K562 (cell line): ENCODE data around the gene CFAP70. TPM values are rescaled to one million over a fixed set of nuclear protein-coding genes. Genes with fewer than 3 reads are reported as not detected.

Experiments
- CBFA2T3 ChIP-seq: fragments of 450-650 bp; IDR thresholded peaks from 2 replicates; pipeline ENCODE4 v1.6.1; 2017
- CHD4 ChIP-seq: fragments of 200-600 bp; sonication (generic); IDR thresholded peaks from 3 replicates; pipeline ENCODE4 v1.6.1; 2012; ENCODE audit warnings: low read depth, mild to moderate bottlenecking, mixed read lengths, low read length, inconsistent platforms; ENCODE audit not compliant: insufficient read depth, insufficient replicate concordance, poor library complexity, severe bottlenecking
- FOXP4 ChIP-seq: sonication (generic); formaldehyde crosslinking; IDR thresholded peaks from 2 replicates; pipeline ENCODE4 v1.8.0; 2022; ENCODE audit warnings: mild to moderate bottlenecking, missing genetic modification reagents, borderline replicate concordance
- HNRNPUL1 ChIP-seq: fragments of 200-400 bp; formaldehyde crosslinking; IDR thresholded peaks from 2 replicates; pipeline ENCODE4 v1.6.1; 2017; ENCODE audit warnings: low read length
- KDM2B ChIP-seq: fragments of 250-450 bp; sonication (Bioruptor Pico); IDR thresholded peaks from 2 replicates; pipeline ENCODE4 v1.8.0; 2021; ENCODE audit warnings: mild to moderate bottlenecking, moderate library complexity
- NR3C1 ChIP-seq: sonication (generic); formaldehyde crosslinking; IDR thresholded peaks from 2 replicates; pipeline ENCODE4 v1.8.1; 2022; ENCODE audit warnings: missing genetic modification reagents
- SAP30 ChIP-seq: fragments of 200-600 bp; sonication (generic); IDR thresholded peaks from 2 replicates; pipeline ENCODE4 v1.6.1; 2012; ENCODE audit warnings: borderline replicate concordance, low read depth, mild to moderate bottlenecking, moderate library complexity, low read length, control low read depth, inconsistent platforms; ENCODE audit not compliant: insufficient read depth, poor library complexity, severe bottlenecking
- SETDB1 ChIP-seq: IDR thresholded peaks from one replicate; pipeline ENCODE4 v1.6.1; 2012; ENCODE audit warnings: low read length, control low read depth, inconsistent platforms
- SNRNP70 ChIP-seq: fragments of 200-400 bp; formaldehyde crosslinking; optimal IDR thresholded peaks from 2 replicates; pipeline ENCODE3; 2017; ENCODE audit warnings: low read depth, low read length
- TAL1 ChIP-seq: fragments of 450-650 bp; IDR thresholded peaks from 2 replicates; pipeline ENCODE4 v1.6.1; 2016; ENCODE audit warnings: mild to moderate bottlenecking
- ZNF274 ChIP-seq: IDR thresholded peaks from 2 replicates; pipeline ENCODE4 v1.6.1; 2011; ENCODE audit warnings: low read depth, mild to moderate bottlenecking, low read length, moderate library complexity, borderline replicate concordance
- ZNF408 ChIP-seq: fragments of 250-450 bp; sonication (Bioruptor Pico); IDR thresholded peaks from 2 replicates; pipeline ENCODE4 v1.4.0; 2020; ENCODE audit warnings: low read depth, mild to moderate bottlenecking, moderate library complexity
- ZNF592 ChIP-seq: fragments of 450-650 bp; IDR thresholded peaks from 2 replicates; pipeline ENCODE4 v1.6.1; 2017; ENCODE audit warnings: antibody characterized with exemption, mild to moderate bottlenecking
- polyA plus RNA-seq, 8 experiments: library from polyadenylated mRNA; depleted of rRNA in 4 of 8; stranded (reverse) in 5 of 8; unstranded in 3 of 8; fragments of >200 nt; fragmentation: Nextera tagmentation in 2 of 8; fragmentation: Illumina TruSeq in 1 of 8; extraction: Ambion mirVana in 2 of 8; extraction: Trizol in 1 of 8; gene quantifications; 2 replicates each; pipeline versions ENCODE4 v1.2.1 to v1.2.3, GENCODE V29; 2011 to 2014; ENCODE audit warnings: inconsistent platforms in 1 of 8, missing spikeins in 1 of 8
- total RNA-seq, 7 experiments: library from RNA; depleted of rRNA in 6 of 7; stranded (reverse); fragments of >200 nt in 6 of 7; fragmentation: Illumina TruSeq in 2 of 7; extraction: Trizol in 2 of 7; gene quantifications; 2 replicates each; pipeline versions ENCODE4 v1.2.1 to v1.2.3, GENCODE V29; 2011 to 2021; ENCODE audit warnings: low replicate concordance in 1 of 7
- TF ChIP-seq, protein P1 (sequence below): sonication (generic); formaldehyde crosslinking; IDR thresholded peaks from 2 replicates; pipeline ENCODE4 v1.8.1; 2022; ENCODE audit warnings: missing genetic modification reagents
- TF ChIP-seq, protein P2 (sequence below), 3 experiments: fragments of 200-800 bp in 1 of 3; fragments of 250-450 bp in 1 of 3; fragments of 450-650 bp in 1 of 3; sonication (Bioruptor Pico) in 1 of 3; sonication (Bioruptor generic) in 1 of 3; formaldehyde crosslinking in 1 of 3; IDR thresholded peaks; 2 replicates each; pipeline versions ENCODE4 v1.6.1 to v1.8.0; 2016 to 2022; ENCODE audit warnings: mild to moderate bottlenecking in 2 of 3, missing genetic modification characterization in 2 of 3, missing compliant biosample characterization in 1 of 3, moderate library complexity in 1 of 3

CFAP70 gene
- total and polyA plus RNA-seq, 9 of the 15 experiments (the other 6 are each of a cell fraction or from before 2014, with no cell fraction given), result 0.27 to 1.6 (median 0.86) TPM

DNA sequence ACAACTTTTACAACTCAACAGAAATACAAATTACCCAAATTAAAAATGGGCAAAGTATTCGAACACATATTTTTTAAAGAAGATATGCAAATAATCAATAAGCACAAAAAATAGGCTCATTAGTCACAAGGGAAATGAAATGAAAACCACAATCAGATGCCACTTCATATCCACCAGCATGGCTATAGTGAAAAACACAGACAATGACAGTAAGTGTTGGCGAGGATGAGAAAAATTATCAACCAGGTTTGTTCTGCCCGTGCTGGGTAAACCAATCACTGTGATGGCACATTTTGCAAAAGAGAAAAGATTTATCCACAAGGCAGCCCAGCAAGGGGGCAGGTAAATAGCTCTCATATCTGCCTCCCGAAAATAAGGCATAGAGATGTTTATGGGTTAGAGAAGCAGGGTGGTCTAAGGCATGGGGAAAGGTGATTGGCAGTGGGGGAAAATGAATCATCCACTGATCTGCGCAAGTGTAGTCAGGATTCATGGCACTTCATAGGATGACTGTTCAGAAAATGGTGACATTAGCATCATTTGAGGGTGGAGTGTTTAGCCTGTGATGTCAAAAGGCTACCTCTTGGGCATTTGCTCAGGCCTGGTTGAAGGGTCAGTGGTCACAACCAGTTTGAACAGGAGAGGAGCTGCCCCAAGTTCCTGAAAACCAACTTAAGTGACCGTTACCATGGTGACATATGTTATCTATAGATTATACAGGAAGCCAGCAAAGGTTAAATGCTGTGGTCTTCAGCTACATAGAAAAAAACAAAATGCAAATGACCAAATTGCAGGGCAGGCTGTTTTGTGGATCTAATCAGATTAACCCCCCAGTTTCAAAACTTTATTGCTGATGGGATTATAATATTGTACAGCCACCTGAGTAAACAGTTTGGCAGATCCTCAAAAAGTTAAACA is 8.0 kb upstream of the CFAP70 start (continued):
- no peak for TF ChIP-seq TAL1
- TF ChIP-seq HNRNPUL1, result no peak
- TF ChIP-seq ZNF592, result peak; percentile 68
- TF ChIP-seq ZNF274, result no peak
- no peak for TF ChIP-seq KDM2B
- no peak for TF ChIP-seq SAP30
- TF ChIP-seq NR3C1, result no peak
- no peak for TF ChIP-seq CHD4
- no peak for TF ChIP-seq SETDB1
- TF ChIP-seq, protein P1, sequence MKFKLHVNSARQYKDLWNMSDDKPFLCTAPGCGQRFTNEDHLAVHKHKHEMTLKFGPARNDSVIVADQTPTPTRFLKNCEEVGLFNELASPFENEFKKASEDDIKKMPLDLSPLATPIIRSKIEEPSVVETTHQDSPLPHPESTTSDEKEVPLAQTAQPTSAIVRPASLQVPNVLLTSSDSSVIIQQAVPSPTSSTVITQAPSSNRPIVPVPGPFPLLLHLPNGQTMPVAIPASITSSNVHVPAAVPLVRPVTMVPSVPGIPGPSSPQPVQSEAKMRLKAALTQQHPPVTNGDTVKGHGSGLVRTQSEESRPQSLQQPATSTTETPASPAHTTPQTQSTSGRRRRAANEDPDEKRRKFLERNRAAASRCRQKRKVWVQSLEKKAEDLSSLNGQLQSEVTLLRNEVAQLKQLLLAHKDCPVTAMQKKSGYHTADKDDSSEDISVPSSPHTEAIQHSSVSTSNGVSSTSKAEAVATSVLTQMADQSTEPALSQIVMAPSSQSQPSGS, result no peak
- TF ChIP-seq, protein P2, sequence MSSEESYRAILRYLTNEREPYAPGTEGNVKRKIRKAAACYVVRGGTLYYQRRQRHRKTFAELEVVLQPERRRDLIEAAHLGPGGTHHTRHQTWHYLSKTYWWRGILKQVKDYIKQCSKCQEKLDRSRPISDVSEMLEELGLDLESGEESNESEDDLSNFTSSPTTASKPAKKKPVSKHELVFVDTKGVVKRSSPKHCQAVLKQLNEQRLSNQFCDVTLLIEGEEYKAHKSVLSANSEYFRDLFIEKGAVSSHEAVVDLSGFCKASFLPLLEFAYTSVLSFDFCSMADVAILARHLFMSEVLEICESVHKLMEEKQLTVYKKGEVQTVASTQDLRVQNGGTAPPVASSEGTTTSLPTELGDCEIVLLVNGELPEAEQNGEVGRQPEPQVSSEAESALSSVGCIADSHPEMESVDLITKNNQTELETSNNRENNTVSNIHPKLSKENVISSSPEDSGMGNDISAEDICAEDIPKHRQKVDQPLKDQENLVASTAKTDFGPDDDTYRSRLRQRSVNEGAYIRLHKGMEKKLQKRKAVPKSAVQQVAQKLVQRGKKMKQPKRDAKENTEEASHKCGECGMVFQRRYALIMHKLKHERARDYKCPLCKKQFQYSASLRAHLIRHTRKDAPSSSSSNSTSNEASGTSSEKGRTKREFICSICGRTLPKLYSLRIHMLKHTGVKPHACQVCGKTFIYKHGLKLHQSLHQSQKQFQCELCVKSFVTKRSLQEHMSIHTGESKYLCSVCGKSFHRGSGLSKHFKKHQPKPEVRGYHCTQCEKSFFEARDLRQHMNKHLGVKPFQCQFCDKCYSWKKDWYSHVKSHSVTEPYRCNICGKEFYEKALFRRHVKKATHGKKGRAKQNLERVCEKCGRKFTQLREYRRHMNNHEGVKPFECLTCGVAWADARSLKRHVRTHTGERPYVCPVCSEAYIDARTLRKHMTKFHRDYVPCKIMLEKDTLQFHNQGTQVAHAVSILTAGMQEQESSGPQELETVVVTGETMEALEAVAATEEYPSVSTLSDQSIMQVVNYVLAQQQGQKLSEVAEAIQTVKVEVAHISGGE (CRISPR knock-in tag; IDR thresholded peaks at IDR 0.05), result no peak
- no peak for TF ChIP-seq SNRNP70
- TF ChIP-seq ZNF408 (CRISPR knock-in tag), result no peak
- peak; percentile 53 for TF ChIP-seq CBFA2T3
- no peak for TF ChIP-seq FOXP4 (CRISPR knock-in tag)
